NCI-H460 (cell line): ENCODE data around the gene RARS1. TPM values are rescaled to one million over a fixed set of nuclear protein-coding genes. Genes with fewer than 3 reads are reported as not detected.

Experiments used
- DNase-seq: peaks from one replicate; pipeline ENCODE4 v3.0.0-alpha.2; 2016; ENCODE audit warnings: low read depth; ENCODE audit errors: extremely low read depth
- polyA plus RNA-seq: library from polyadenylated mRNA; depleted of rRNA; stranded (reverse); fragments of >200 nt; gene quantifications from 2 replicates; pipeline ENCODE4 v1.2.3, GENCODE V29; 2014; cell fraction: nucleus; rRNA removed
- total RNA-seq: library from RNA; depleted of rRNA; stranded (reverse); fragments of >200 nt; shearing (Covaris generic); gene quantifications from 2 replicates; pipeline ENCODE4 v1.2.3, GENCODE V29; 2014; rRNA removed

RARS1 gene
- 155 and 165 TPM in 2 replicates for total RNA-seq
- polyA plus RNA-seq, result 95.8 and 139 TPM in 2 replicates

GRCh38 chr5:168486136-168486879 is at the start of gene RARS1:
Gene RARS1 (plus strand): TSS chr5:168486471. CDS start chr5:168486499, 28 bp downstream.
- DNase-seq, result peak; percentile 92

- DNase-seq, result no peak
Observed at GRCh38 chr5:168438349-168438748, 47.9 kb upstream of the RARS1 start.

- no peak for DNase-seq
Observed at GRCh38 chr5:168443533-168443932, 42.7 kb upstream of the RARS1 start.

- no peak for DNase-seq
Observed at GRCh38 chr5:168443950-168444700, 42.1 kb upstream of the RARS1 start.

GRCh38 chr5:168446983-168447619 is 39.2 kb upstream of the RARS1 start:
- no peak for DNase-seq

- no peak for DNase-seq
Observed at GRCh38 chr5:168447808-168448207, 38.5 kb upstream of the RARS1 start.

GRCh38 chr5:168449166-168449565 is 37.1 kb upstream of the RARS1 start:
- no peak for DNase-seq

GRCh38 chr5:168451565-168451964 is 34.7 kb upstream of the RARS1 start:
- no peak for DNase-seq

GRCh38 chr5:168455201-168455600 is 31.1 kb upstream of the RARS1 start:
- DNase-seq, result no peak

GRCh38 chr5:168457542-168457941 is 28.7 kb upstream of the RARS1 start:
- DNase-seq, result no peak

- no peak for DNase-seq
Observed at GRCh38 chr5:168460606-168461005, 25.7 kb upstream of the RARS1 start.

GRCh38 chr5:168463081-168463480 is 23.2 kb upstream of the RARS1 start:
- no peak for DNase-seq

GRCh38 chr5:168464214-168464613 is 22.1 kb upstream of the RARS1 start:
- no peak for DNase-seq

- no peak for DNase-seq
Observed at GRCh38 chr5:168464641-168465040, 21.6 kb upstream of the RARS1 start.

- no peak for DNase-seq
Observed at GRCh38 chr5:168467755-168468330, 18.4 kb upstream of the RARS1 start.

GRCh38 chr5:168468836-168469235 is 17.4 kb upstream of the RARS1 start:
- DNase-seq, result no peak

GRCh38 chr5:168469816-168470215 is 16.5 kb upstream of the RARS1 start:
- DNase-seq, result no peak

GRCh38 chr5:168471785-168472184 is 14.5 kb upstream of the RARS1 start:
- no peak for DNase-seq

GRCh38 chr5:168472329-168472728 is 13.9 kb upstream of the RARS1 start:
- no peak for DNase-seq

- DNase-seq, result no peak
Observed at GRCh38 chr5:168474319-168474718, 12.0 kb upstream of the RARS1 start.

GRCh38 chr5:168477060-168477459 is 9.2 kb upstream of the RARS1 start:
- DNase-seq, result no peak
